ENCODE measurements around the gene KASH5. TPM values are rescaled to one million over a fixed set of nuclear protein-coding genes. Genes with fewer than 3 reads are reported as not detected.
"Not testable (repeated sequence)": the region's sequence is repeated elsewhere in the genome, so short reads cannot be mapped to it uniquely, and the experiment has no call there.

The KASH5 gene
- total RNA-seq, 1 experiment from 2014 or later: 1.00 TPM

DNA sequence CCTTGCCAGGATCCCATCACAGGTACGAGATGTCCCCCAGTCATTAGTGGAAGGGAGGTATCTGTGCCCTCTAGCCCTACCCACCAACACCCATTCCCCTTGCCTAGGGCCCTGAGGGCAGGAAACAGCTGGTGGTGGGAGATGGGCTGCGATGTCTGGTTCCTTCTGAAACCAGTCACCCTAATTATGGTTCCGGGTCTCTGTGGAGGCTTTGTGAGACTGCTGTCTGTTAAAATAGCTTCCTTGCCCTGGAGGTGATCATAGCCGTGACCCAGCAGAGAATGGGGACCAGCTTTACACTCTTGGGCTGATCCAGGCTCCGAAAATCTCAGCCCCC is 70.5 kb downstream of the KASH5 start:
- Mint-ChIP-seq H3K27ac (ENCODE audit: unreplicated experiment) (no peak overlapping the region), H3K27me3 (ENCODE audit: insufficient read depth, unreplicated experiment) (no peaks in the 10 kb centered on the region), H3K9me3 (ENCODE audit: unreplicated experiment) (no peaks in the 10 kb centered on the region), H3K4me3 (ENCODE audit: unreplicated experiment) (no peak overlapping the region), H3K4me1 (ENCODE audit: low read depth, unreplicated experiment) (no peaks in the 10 kb centered on the region), H3K36me3 (ENCODE audit: insufficient read depth, unreplicated experiment) (peaks cover 20% of the 10 kb centered on the region)
- BruUV-seq (replicated peaks): no TSS peak
- H3K9me3 ChIP-seq: no peaks in the 10 kb centered on the region
- peaks cover 6% of the 10 kb centered on the region; the same call in 1 of the 2 replicates for H3K4me1 ChIP-seq
- H3K4me3 ChIP-seq (ENCODE audit: low read depth, low read length): no peak overlapping the region
- intact Hi-C loops (cut with micrococcal nuclease; ENCODE audit: unreplicated experiment): no loop called here
- POLR2A ChIA-PET: no interaction called here
- TF ChIP-seq, protein P1, sequence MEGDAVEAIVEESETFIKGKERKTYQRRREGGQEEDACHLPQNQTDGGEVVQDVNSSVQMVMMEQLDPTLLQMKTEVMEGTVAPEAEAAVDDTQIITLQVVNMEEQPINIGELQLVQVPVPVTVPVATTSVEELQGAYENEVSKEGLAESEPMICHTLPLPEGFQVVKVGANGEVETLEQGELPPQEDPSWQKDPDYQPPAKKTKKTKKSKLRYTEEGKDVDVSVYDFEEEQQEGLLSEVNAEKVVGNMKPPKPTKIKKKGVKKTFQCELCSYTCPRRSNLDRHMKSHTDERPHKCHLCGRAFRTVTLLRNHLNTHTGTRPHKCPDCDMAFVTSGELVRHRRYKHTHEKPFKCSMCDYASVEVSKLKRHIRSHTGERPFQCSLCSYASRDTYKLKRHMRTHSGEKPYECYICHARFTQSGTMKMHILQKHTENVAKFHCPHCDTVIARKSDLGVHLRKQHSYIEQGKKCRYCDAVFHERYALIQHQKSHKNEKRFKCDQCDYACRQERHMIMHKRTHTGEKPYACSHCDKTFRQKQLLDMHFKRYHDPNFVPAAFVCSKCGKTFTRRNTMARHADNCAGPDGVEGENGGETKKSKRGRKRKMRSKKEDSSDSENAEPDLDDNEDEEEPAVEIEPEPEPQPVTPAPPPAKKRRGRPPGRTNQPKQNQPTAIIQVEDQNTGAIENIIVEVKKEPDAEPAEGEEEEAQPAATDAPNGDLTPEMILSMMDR (IDR thresholded peaks at IDR 0.05; ENCODE audit: insufficient read depth in 1 of 2, low read depth in 1 of 2, low read length in 1 of 2, severe bottlenecking in 1 of 2, unreplicated experiment in 1 of 2): no peak
- H3K36me3 ChIP-seq (ENCODE audit: control insufficient read depth, insufficient read depth, low read length): no peaks in the 10 kb centered on the region; the same call in none of the 2 replicates
- DNase-seq: no peak
- CTCF ChIA-PET: interaction anchor here (0.7 kb wide), 1 partner anchor 346 kb away, joined by 3 read pairs; no protein-coding TSS in a partner anchor
- no peaks in the 10 kb centered on the region for H3K27me3 ChIP-seq (replicated peaks; ENCODE audit: control insufficient read depth, insufficient read depth, low read length)

DNA sequence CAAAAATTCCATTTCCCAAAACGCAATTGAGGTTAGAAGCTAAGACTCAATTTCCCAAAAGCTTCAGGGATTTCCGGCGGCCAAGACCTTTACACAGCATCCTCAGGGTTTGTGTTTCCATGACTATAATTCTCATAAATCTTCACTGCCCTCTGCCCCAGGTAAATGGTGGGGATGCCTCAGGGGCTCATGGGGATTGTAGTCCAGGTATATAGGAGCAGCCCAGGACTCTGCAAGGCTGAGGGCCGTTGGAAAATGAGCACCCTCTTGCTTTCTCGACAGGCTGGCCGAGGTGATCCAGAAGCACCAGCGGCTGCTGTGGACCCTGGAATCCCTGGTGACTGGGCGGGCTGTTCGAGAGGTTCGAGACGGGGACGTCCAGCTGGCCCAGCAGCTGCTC is 71.3 kb downstream of the KASH5 start:
- DNase-seq: no peak
- Mint-ChIP-seq H3K9me3 (ENCODE audit: unreplicated experiment) (no peaks in the 10 kb centered on the region), H3K4me3 (ENCODE audit: unreplicated experiment) (no peak overlapping the region), H3K36me3 (ENCODE audit: insufficient read depth, unreplicated experiment) (peaks cover 17% of the 10 kb centered on the region), H3K27me3 (ENCODE audit: insufficient read depth, unreplicated experiment) (no peaks in the 10 kb centered on the region), H3K27ac (ENCODE audit: unreplicated experiment) (no peak overlapping the region), H3K4me1 (ENCODE audit: low read depth, unreplicated experiment) (no peaks in the 10 kb centered on the region)
- ChIA-PET POLR2A (no interaction called here), CTCF (no interaction called here)
- TF ChIP-seq, protein P1 (IDR thresholded peaks at IDR 0.05; ENCODE audit: insufficient read depth in 1 of 2, low read depth in 1 of 2, low read length in 1 of 2, severe bottlenecking in 1 of 2, unreplicated experiment in 1 of 2): no peak
- Histone ChIP-seq H3K9me3 (no peaks in the 10 kb centered on the region), H3K4me1 (peaks cover 2% of the 10 kb centered on the region; the same call in 1 of the 2 replicates), H3K27me3 (replicated peaks; ENCODE audit: control insufficient read depth, insufficient read depth, low read length) (no peaks in the 10 kb centered on the region), H3K36me3 (ENCODE audit: control insufficient read depth, insufficient read depth, low read length) (no peaks in the 10 kb centered on the region; the same call in none of the 2 replicates), H3K4me3 (ENCODE audit: low read depth, low read length) (no peak overlapping the region)
- intact Hi-C loops (cut with micrococcal nuclease; ENCODE audit: unreplicated experiment): no loop called here
- BruUV-seq (replicated peaks): no TSS peak

DNA sequence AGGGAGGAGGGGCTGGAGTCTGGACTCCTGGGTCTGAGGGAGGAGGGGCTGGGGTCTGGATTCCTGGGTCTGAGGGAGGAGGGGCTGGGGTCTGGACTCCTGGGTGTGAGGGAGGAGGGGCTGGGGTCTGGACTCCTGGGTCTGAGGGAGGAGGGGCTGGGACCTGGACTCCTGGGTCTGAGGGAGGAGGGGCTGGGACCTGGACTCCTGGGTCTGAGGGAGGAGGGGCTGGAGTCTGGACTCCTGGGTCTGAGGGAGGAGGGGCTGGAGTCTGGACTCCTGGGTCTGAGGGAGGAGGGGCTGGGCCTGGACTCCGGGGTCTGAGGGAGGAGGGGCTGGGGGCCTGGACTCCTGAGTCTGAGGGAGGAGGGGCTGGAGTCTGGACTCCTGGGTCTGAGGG is 73.1 kb downstream of the KASH5 start:
- CTCF ChIA-PET: interaction anchor here (0.7 kb wide), 1 partner anchor 134 kb away, joined by 5 read pairs; no protein-coding TSS in a partner anchor
- H3K36me3 ChIP-seq (ENCODE audit: control insufficient read depth, insufficient read depth, low read length); H3K4me3 ChIP-seq (ENCODE audit: low read depth, low read length); H3K4me1 Mint-ChIP-seq (ENCODE audit: low read depth, unreplicated experiment); POLR2A ChIA-PET; H3K4me1 ChIP-seq; H3K4me3 Mint-ChIP-seq (ENCODE audit: unreplicated experiment); DNase-seq; intact Hi-C loops (cut with micrococcal nuclease; ENCODE audit: unreplicated experiment); H3K9me3 ChIP-seq; BruUV-seq (replicated peaks); H3K27me3 ChIP-seq (replicated peaks; ENCODE audit: control insufficient read depth, insufficient read depth, low read length); H3K27me3 Mint-ChIP-seq (ENCODE audit: insufficient read depth, unreplicated experiment); H3K27ac Mint-ChIP-seq (ENCODE audit: unreplicated experiment); H3K9me3 Mint-ChIP-seq (ENCODE audit: unreplicated experiment): not testable (repeated sequence)
- H3K36me3 Mint-ChIP-seq (ENCODE audit: insufficient read depth, unreplicated experiment): peaks cover 26% of the 10 kb centered on the region

DNA sequence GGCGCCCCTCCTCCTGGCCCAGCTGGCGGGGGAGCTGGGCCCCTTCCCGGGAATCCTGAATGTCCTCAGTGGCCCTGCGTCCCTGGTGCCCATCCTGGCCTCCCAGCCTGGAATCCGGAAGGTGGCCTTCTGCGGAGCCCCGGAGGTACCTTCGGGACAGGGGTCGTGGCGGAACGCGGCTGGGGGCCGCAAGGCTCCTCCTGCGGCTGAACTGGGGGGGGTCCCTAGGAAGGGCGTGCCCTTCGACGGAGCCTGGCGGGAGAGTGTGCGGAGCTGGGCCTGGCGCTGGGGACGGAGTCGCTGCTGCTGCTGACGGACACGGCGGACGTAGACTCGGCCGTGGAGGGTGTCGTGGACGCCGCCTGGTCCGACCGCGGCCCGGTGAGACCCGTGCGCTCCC is 73.6 kb downstream of the KASH5 start:
- POLR2A ChIA-PET: no interaction called here
- BruUV-seq (replicated peaks): no TSS peak
- Histone ChIP-seq H3K9me3 (no peaks in the 10 kb centered on the region), H3K4me3 (ENCODE audit: low read depth, low read length) (no peak overlapping the region), H3K27me3 (replicated peaks; ENCODE audit: control insufficient read depth, insufficient read depth, low read length) (no peaks in the 10 kb centered on the region), H3K36me3 (ENCODE audit: control insufficient read depth, insufficient read depth, low read length) (no peaks in the 10 kb centered on the region; the same call in none of the 2 replicates), H3K4me1 (no peaks in the 10 kb centered on the region)
- H3K4me1 Mint-ChIP-seq (ENCODE audit: low read depth, unreplicated experiment): no peaks in the 10 kb centered on the region
- CTCF ChIA-PET: no interaction called here
- TF ChIP-seq, protein P1 (IDR thresholded peaks at IDR 0.05; ENCODE audit: insufficient read depth in 1 of 2, low read depth in 1 of 2, low read length in 1 of 2, severe bottlenecking in 1 of 2, unreplicated experiment in 1 of 2): no peak
- DNase-seq: no peak
- H3K9me3 Mint-ChIP-seq (ENCODE audit: unreplicated experiment): no peaks in the 10 kb centered on the region
- peaks cover 26% of the 10 kb centered on the region for H3K36me3 Mint-ChIP-seq (ENCODE audit: insufficient read depth, unreplicated experiment)
- intact Hi-C loops (cut with micrococcal nuclease; ENCODE audit: unreplicated experiment): no loop called here
- H3K4me3 Mint-ChIP-seq (ENCODE audit: unreplicated experiment): no peak overlapping the region
- no peaks in the 10 kb centered on the region for H3K27me3 Mint-ChIP-seq (ENCODE audit: insufficient read depth, unreplicated experiment)
- no peak overlapping the region for H3K27ac Mint-ChIP-seq (ENCODE audit: unreplicated experiment)
